Measurements from ENCODE around the gene NAGS. TPM values are rescaled to one million over a fixed set of nuclear protein-coding genes. Genes with fewer than 3 reads are reported as not detected.

NAGS gene
- total RNA-seq, 1 donor from 2014 or later = 48.2 TPM

DNA sequence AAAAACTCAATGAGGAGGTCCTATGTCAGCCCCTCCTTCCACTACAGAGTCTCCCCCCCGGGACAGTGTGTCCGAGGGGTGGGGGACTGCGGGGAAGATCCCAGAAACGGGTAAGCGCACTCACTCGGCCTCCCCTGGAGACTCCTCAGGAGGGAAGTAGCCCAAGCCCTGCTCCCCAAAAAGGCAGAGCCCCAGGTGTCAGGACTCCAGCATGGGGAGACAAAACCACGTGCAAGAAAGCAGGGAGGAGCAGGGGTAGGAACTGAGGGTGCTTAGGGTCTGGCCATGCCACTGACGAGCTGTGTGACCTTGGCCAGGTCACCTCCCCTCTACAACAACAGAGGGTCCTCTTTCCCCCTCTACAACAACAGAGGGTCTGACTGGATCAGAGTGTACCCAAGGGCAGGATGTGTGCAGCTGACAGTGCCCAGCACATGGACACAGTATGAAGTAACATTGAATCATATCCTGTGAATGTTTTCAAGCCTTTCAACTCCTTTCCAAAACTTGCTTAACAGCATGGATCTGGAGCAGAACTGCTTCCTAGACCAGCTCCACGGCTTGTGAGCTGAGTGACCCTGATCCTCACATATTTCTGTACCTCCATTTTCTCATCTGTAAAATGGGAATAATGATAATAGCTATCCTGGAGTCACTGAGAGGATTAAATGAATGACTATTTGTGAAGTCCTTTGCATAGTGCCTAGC lies 2.1 kb upstream of the NAGS start:
- Histone ChIP-seq H3K9me3 (no peaks in the 10 kb centered on the region), H3K27me3 (no peaks in the 10 kb centered on the region), H3K27ac (no peak overlapping the region), H3K36me3 (no peaks in the 10 kb centered on the region), H3K4me1 (peaks cover 4 to 24% of the 10 kb centered on the region in 2 donors), H3K4me3 (no peak overlapping the region)
- no peak for DNase-seq (ENCODE audit: low spot score in 2 of 2)
- TF ChIP-seq, protein P1, sequence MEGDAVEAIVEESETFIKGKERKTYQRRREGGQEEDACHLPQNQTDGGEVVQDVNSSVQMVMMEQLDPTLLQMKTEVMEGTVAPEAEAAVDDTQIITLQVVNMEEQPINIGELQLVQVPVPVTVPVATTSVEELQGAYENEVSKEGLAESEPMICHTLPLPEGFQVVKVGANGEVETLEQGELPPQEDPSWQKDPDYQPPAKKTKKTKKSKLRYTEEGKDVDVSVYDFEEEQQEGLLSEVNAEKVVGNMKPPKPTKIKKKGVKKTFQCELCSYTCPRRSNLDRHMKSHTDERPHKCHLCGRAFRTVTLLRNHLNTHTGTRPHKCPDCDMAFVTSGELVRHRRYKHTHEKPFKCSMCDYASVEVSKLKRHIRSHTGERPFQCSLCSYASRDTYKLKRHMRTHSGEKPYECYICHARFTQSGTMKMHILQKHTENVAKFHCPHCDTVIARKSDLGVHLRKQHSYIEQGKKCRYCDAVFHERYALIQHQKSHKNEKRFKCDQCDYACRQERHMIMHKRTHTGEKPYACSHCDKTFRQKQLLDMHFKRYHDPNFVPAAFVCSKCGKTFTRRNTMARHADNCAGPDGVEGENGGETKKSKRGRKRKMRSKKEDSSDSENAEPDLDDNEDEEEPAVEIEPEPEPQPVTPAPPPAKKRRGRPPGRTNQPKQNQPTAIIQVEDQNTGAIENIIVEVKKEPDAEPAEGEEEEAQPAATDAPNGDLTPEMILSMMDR (IDR thresholded peaks at IDR 0.05) = no peak
- intact Hi-C loops (cut with DNase I) = no loop called here

DNA sequence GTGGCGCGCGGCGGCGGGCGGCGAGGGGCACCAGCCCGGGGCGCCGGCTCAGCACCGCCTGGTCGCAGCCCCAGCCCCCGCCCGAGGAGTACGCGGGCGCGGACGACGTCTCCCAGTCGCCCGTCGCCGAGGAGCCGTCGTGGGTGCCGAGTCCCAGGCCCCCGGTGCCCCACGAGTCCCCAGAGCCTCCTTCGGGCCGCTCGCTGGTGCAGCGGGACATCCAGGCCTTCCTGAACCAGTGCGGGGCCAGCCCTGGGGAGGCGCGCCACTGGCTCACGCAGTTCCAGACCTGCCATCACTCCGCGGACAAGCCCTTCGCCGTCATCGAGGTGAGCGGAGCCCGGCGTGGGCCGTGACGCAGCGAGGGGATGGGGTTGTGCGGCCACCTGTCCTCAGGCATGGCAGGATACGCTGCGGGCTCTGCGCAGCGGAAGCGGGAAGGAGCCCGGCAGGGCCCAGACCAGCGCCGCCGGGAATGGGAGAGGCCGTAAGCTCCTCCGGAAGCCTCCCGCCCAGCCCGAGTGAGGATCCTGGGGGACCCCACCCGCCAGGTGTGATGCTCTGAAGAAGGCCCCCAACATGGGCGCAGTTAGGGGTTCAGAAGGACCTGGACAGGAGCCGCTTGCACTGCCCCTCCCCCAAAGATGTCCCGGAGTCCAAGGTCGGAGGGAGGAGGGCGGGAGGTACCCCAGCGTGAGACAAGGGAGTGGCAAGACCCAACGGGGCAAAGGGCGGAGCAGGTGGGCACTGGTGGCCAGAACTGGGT lies 522 bp downstream of the NAGS start:
- peaks cover 4 to 31% of the 10 kb centered on the region in 2 donors for H3K4me1 ChIP-seq
- intact Hi-C loops (cut with DNase I) = loop anchor here (5.0 kb wide), 2 partner anchors 37 to 117 kb away; partner anchors contain the start of gene HDAC5
- DNase-seq (ENCODE audit: low spot score in 2 of 2) = no peak
- no peaks in the 10 kb centered on the region for H3K27me3 ChIP-seq
- TF ChIP-seq, protein P1 (IDR thresholded peaks at IDR 0.05) = no peak
- H3K4me3 ChIP-seq = peak overlapping the region; percentile 51 to 67
- no peak overlapping the region for H3K27ac ChIP-seq
- H3K36me3 ChIP-seq = no peaks in the 10 kb centered on the region
- H3K9me3 ChIP-seq = no peaks in the 10 kb centered on the region

DNA sequence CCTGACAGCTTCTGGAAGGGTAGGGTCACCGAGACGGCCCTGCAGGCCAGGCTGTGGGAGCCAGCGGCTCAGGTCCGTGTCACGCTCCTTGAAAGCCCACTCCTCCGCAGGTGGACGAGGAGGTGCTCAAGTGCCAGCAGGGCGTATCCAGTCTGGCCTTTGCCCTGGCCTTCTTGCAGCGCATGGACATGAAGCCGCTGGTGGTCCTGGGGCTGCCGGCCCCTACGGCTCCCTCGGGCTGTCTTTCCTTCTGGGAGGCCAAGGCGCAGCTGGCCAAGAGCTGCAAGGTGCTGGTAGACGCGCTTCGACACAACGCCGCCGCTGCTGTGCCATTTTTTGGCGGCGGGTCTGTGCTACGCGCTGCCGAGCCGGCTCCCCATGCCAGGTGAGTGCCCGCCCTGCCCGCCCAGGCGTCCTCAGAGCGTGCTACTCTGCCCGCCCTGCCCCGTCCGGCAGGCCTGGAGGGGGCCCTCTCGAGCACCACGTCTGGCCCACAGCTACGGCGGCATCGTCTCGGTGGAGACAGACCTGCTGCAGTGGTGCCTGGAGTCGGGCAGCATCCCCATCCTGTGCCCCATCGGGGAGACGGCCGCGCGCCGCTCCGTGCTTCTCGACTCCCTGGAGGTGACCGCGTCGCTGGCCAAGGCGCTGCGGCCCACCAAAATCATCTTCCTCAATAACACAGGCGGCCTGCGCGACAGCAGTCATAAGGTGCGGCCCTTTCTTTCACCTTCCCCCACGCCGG lies 1.3 kb downstream of the NAGS start:
- no peak overlapping the region for H3K27ac ChIP-seq
- H3K9me3 ChIP-seq = no peaks in the 10 kb centered on the region
- peaks cover 4 to 31% of the 10 kb centered on the region in 2 donors for H3K4me1 ChIP-seq
- H3K4me3 ChIP-seq = peak overlapping the region; percentile 51 to 67
- DNase-seq (ENCODE audit: low spot score in 2 of 2) = no peak
- no peaks in the 10 kb centered on the region for H3K36me3 ChIP-seq
- TF ChIP-seq, protein P1 (IDR thresholded peaks at IDR 0.05) = peak in 1 of 3 experiments; percentile 30
- intact Hi-C loops (cut with DNase I) = loop anchor here (2.0 to 5.0 kb wide), 3 partner anchors 37 to 117 kb away; partner anchors contain the start of genes G6PC3 and HDAC5
- no peaks in the 10 kb centered on the region for H3K27me3 ChIP-seq

DNA sequence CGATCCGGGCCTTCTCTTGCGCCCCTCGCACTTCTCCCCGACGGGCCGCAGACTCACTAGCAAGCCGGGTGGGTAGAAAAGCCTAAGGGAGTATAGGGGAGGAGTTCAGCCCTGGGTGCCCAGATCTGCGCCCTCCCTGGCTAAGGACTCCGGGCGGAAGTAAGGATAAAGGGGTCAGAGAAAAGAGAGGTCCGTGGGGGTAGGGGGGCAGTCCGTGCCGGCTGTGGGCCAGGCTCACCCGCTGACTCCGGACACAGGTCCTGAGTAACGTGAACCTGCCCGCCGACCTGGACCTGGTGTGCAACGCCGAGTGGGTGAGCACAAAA lies 1.8 kb downstream of the NAGS start:
- intact Hi-C loops (cut with DNase I) = loop anchor here (2.0 to 5.0 kb wide), 3 partner anchors 36 to 116 kb away; partner anchors contain the start of genes G6PC3 and HDAC5
- H3K36me3 ChIP-seq = no peaks in the 10 kb centered on the region
- TF ChIP-seq, protein P1 (IDR thresholded peaks at IDR 0.05) = no peak
- no peaks in the 10 kb centered on the region for H3K9me3 ChIP-seq
- no peaks in the 10 kb centered on the region for H3K27me3 ChIP-seq
- no peak for DNase-seq (ENCODE audit: low spot score in 2 of 2)
- H3K4me3 ChIP-seq = peak overlapping the region; percentile 51 to 67
- H3K4me1 ChIP-seq = peaks cover 4 to 31% of the 10 kb centered on the region in 2 donors
- H3K27ac ChIP-seq = peak overlapping the region in 1 of 2 donors; percentile 32

DNA sequence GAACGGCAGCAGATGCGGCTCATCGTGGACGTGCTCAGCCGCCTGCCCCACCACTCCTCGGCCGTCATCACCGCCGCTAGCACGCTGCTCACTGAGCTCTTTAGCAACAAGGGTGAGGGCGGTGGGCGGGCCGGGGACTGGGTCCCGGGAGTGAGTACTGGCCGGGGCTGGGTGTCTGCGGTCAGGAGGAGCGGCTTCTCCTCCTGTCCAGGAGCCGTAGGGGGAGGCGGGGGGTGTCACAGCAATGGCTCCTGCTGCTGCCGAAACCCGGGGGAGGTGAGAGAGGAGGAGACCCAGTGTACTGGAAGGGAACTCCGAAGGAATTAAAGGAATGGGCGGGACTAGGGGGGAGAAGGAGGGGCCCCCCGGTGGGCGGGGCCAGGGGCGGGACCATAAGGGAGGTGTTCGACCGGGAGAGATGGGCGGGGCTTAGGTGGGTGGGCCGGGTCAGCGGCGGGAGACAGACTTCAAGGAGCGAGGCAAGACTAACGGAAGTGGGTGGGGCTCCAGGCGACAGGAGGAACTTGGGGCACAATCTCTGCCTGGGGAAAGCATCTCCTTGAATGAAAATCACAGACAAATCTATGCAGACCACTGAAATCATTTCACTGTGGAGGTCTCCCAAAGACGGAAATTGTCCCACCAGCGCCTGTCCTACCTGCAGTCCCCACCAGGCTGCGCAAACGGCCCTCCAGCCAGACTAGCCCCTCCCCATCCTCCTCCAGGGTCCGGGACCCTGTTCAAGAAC lies 2.4 kb downstream of the NAGS start:
- H3K4me3 ChIP-seq = peak overlapping the region; percentile 51 to 67
- TF ChIP-seq, protein P1 (IDR thresholded peaks at IDR 0.05) = peak; percentile 39 to 55 (median 53)
- peak overlapping the region in 1 of 2 donors; percentile 32 for H3K27ac ChIP-seq
- no peaks in the 10 kb centered on the region for H3K27me3 ChIP-seq
- peaks cover 0 to 2% of the 10 kb centered on the region in 2 donors for H3K36me3 ChIP-seq
- H3K9me3 ChIP-seq = no peaks in the 10 kb centered on the region
- intact Hi-C loops (cut with DNase I) = loop anchor here (2.0 to 5.0 kb wide), 3 partner anchors 36 to 116 kb away; partner anchors contain the start of genes G6PC3 and HDAC5
- peak; percentile 98 for DNase-seq (ENCODE audit: low spot score in 2 of 2)
- H3K4me1 ChIP-seq = peaks cover 4 to 31% of the 10 kb centered on the region in 2 donors

Measured in ascending aorta (tissue), 2 donors.